ENCODE measurements around the gene ZSWIM9.
A peak's percentile ranks its signal among the peaks of the same experiment; 100 is the strongest.

GRCh38 chr19:48194041-48194843, 23.8 kb downstream of the ZSWIM9 start:
- TF ChIP-seq, protein P1, sequence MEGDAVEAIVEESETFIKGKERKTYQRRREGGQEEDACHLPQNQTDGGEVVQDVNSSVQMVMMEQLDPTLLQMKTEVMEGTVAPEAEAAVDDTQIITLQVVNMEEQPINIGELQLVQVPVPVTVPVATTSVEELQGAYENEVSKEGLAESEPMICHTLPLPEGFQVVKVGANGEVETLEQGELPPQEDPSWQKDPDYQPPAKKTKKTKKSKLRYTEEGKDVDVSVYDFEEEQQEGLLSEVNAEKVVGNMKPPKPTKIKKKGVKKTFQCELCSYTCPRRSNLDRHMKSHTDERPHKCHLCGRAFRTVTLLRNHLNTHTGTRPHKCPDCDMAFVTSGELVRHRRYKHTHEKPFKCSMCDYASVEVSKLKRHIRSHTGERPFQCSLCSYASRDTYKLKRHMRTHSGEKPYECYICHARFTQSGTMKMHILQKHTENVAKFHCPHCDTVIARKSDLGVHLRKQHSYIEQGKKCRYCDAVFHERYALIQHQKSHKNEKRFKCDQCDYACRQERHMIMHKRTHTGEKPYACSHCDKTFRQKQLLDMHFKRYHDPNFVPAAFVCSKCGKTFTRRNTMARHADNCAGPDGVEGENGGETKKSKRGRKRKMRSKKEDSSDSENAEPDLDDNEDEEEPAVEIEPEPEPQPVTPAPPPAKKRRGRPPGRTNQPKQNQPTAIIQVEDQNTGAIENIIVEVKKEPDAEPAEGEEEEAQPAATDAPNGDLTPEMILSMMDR (IDR thresholded peaks at IDR 0.05): peak in 2 of 3 experiments; percentile 34 to 54
- TF ChIP-seq EP300 (IDR thresholded peaks at IDR 0.05): no peak
- TF ChIP-seq POLR2A (IDR thresholded peaks at IDR 0.05; ENCODE audit: low read depth): no peak
- no peak for TF ChIP-seq POLR2AphosphoS5 (IDR thresholded peaks at IDR 0.05)
